GM12872 (cell line): Measurements from ENCODE around the gene LEMD2.

Experiments
- CTCF ChIP-seq: IDR thresholded peaks from 3 replicates; pipeline ENCODE4 v1.5.1; 2011; ENCODE audit warnings: low read depth, mild to moderate bottlenecking, low read length, moderate library complexity; ENCODE audit not compliant: insufficient read depth

The LEMD2 gene

DNA sequence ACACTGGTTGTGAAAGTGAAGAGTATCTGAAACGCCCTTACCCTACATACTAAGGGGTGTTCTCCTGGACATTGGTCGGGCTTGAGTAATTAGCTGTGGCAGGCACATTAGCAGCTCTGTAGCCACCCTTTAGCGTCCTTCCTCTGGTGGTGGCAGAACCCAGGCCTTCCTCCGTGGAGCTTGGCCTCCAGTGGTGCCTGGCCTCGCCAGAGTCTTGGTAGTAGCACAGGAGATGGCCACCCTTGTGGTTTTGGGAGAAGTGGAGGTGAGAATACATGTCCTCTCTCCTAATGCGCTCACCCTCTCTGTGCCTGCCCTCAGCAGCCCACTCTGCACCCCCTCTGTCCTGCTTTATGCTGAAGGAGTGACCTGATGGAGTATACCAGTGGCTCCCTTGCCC, 59.9 kb downstream of the LEMD2 start:
- TF ChIP-seq CTCF, result no peak

DNA sequence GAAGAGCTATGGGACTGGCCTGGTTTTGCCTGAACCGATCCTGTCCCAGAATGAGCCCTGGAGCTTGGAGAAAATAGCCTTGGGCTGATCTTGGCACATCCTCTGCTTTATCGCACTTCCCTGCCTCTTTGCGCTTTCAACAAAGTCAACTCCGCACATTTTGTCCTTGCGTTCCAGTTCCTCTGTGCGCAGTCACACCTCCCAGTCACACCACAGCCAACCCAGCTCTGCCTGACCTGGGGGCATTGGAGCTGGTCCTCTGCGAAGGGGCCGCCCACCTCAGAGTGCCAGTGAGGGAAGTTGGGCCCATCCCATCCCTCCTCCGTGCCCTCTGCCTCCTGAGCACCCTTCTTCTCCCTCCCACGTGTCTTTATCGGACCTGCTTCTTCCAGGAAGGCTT, 60.5 kb downstream of the LEMD2 start:
- no peak for TF ChIP-seq CTCF

DNA sequence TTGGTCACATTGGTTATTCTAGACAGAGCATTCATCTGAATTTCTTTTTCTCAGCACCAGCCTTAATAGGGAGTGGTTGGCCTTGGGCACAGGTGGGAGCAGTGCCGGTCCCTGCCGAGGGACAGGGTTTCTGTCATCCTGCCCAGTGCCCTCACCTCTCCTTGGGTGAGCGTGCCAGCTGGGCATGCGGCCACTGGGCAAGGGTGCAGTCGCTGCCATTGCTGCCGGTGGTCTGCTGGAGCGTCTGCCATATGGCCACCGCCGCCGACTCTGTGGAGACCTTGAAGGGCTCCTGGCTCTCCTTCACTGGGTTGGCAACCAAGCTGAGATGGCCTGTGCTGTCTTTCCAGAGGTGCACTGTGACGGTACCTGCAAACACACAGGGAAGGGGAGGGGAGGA, 61.0 kb downstream of the LEMD2 start:
- TF ChIP-seq CTCF, result no peak

DNA sequence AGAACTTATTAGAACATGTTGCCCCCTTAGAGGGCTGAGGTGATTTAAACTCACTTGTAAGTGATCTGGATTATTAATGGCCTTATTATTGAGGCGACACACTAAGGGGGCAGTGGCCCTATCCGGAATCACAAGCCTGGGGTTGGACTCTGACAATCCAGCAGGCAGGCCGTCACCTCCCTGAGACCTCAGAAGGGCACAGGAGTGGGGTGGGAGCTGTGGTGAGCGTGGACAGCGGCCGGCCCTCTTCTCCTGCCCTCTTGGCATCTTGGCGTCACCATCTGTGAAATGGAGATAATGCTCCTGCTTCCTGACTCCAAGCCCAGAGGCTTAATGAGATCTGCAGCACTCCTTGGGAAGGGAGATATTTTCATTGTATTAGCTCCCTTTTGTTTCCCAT, 61.8 kb downstream of the LEMD2 start:
- no peak for TF ChIP-seq CTCF

- no peak for TF ChIP-seq CTCF
Measured at GRCh38 chr6:33726696-33727095, 62.2 kb downstream of the LEMD2 start.

DNA sequence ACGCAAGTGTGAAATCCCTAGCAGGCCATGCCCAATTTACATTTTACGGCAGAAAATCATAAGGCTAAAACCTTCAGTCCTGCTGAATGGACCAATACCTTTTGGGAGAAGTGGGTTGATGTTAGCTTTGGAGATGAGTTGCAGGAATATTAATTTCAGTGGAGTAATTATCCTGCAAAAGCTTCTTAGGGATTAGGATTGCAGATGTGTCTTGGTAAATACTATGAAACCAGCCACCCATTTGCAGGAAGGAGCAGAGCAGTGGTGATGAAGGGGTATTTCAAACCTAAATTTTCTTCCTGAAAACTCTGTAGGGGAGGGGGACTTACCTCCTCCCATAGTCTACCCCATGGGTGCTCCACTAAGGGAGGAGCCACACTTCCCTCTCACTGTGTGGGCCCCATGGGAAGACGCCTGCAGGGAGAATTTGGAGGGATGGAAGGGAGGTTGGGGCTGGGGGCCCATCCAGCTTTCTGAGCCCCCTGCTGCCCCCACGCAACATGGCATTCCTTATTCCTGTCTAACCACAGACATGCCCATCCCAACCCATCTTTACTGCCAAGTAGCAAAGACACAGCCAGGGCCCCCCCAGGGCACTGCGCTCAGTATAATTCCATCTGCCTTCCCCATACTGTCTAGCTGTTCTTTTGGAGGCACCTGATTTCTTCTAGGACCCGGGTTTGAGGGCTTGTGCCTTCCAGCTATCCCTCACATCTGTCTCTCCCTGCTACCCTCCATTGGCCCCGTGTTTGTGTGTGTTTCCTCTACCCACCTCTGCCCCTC, 62.8 kb downstream of the LEMD2 start:
- TF ChIP-seq CTCF, result no peak

- TF ChIP-seq CTCF, result no peak
Measured at GRCh38 chr6:33725222-33725621, 63.7 kb downstream of the LEMD2 start.
